HCEC 1CT (cell line): ENCODE measurements around the gene IDI1.
"Not testable (repeated sequence)": the region's sequence is repeated elsewhere in the genome, so short reads cannot be mapped to it uniquely, and the experiment has no call there.

Experiments
- DNase-seq: peaks from one replicate; pipeline ENCODE4 v3.0.0-alpha.2; 2017

IDI1 gene

DNA sequence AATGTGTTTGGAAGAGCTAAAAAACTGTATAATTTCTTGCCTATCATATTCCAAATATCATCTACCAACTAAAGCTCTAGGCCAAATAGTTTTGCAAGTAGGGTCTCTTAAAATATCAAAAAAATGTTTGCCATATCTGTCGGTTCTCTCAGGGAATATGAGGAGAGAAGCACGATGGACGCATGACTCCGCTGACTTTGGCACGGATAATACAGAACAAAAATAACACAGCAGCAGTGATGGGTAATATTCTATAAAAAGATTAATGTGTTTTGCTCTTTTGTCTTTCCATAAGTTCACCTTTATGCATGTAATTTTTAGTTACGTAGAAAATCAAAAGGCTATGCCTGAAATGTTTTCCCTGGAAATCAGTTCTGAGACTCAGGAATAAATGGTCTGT, 22.3 kb downstream of the IDI1 start:
- DNase-seq, result no peak

DNA sequence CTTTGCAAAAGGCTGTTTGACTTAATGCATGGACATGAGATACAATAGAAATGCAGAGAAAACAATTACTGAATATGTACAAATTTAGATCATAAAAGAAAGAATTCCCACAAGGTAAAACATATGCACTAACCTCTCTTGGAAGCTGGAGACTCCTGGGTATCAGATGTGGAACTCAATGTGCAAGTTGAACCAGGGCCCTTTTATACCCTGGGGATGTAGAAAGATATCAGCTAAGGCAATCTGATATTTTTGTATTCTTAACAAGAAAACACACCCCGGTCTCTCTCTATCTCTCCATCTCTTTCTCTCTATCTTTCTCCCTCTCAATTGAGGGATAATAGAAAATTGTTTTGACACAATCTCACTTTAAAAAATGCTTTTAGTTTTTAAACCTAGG, 23.2 kb downstream of the IDI1 start, which contains the start of gene IDI2:
IDI2 (minus strand) TSS at position 177 of the 400 bp plus-strand sequence. CDS start 1,136 bp downstream, outside the sequence.
- no peak for DNase-seq

DNA sequence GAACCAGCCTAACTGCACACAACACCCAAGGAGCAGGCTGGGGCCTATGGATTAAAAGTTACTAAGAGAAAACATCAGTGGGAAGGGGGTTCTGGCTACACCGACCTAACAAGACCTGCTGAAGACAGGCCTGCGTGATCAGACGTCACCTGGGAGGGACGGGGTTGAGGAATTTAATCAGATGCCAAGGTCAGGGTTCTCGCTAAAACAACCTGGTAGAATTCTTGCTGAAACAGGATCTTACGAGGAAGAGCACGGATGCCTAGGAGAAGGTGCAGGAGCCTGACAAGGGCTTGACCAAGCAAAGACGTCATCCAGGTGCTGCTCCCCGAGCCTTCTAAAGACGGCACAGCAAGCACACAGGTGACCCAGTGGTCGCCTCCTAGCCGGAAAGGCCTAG, 24.8 kb downstream of the IDI1 start:
- no peak for DNase-seq

DNA sequence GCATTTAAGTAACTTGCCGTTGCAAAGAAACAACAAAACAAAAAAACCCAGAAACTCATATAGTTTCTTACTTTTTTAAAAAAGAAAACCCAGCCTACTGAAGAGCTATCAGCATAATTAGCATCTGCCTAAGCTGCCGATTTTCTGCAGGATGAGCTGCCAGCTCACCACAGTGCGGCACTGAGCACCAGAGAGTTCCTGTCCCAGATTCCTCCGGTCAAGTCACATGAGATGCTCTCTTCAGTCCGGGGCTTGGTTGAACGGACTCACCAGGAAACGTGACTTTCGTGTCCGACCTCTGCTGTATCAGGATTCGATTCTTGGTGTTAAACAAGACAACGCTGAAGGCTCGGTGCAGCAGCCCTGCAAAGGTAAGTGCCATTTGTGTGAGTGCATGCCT, 26.5 kb downstream of the IDI1 start:
- DNase-seq, result no peak

DNA sequence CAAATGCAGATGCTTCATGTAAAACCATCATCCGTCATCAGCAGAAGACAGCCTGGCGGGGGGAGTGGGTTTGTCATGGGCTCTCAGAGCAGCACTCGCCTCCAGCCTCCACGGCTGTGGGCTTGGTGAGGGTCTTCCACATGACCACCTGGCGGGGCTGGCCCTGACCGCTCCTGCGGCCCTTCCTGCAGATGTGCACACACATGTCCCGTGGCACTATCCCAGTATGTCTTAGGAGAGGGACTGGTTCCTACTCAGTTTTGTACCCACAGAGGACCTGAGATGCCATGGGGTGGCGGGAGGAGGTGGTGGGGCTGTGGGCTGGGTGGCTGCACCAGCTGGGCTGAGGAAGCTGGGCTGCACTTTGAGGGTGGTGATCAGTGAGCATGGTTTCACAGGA, 28.0 kb downstream of the IDI1 start:
- no peak for DNase-seq

DNA sequence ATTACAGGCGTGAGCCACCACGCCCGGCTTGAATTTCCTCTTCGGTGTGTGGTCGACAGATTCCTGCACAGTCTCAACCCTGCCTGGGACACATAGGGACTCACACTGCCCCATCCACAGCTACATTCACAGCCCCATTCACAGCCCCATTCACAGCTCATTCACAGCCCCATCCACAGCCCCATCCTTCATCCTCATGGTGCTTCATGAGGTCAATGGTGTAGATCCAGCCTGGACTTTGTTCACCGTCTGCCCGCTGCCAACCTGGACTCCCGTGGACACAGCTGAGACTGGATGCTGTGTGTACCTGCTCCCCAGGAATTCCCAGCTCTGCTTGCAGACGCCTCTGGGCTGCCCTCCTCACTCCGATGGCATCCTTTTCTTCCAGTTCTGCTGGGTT, 28.5 kb downstream of the IDI1 start:
- no peak for DNase-seq

DNA sequence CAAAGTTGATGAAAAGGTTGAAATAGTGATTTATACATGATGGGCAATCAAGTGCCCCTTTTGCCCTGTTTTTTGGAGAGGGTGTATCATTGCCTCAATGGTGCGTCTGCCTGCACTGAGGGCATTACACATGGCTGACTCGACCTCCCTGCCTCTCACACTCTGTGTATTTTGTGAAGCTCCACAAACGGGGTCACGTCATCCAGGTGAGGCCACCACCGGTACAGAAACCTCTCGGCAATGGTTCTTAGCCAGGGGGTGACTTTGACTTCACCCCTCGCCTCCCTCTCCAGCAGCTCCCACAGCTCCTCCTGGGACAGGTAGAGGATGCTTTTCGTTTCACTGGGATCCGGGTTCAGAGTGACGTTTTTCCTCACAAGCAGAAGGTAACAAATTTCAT, 29.6 kb downstream of the IDI1 start:
- no peak for DNase-seq

DNA sequence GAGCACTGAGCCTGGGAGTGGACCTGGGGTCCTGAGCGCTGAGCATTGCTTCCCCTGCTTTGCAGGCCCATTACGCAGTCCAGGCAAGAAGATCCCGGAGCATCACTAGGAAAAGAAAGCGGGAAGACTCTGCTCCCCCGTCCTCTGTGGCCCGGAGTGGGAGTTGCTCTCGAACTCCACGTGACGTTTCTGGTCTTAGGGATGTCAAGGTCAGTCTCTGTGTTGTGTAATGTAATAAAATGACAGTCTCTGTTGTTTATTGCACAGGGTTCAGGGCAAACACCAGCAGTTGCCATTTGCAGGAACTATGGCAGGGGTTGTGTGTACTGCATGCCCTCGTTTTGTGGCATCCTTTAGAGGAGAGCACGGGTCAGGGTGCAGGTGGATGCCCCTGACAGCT, 33.2 kb downstream of the IDI1 start:
- no peak for DNase-seq

DNA sequence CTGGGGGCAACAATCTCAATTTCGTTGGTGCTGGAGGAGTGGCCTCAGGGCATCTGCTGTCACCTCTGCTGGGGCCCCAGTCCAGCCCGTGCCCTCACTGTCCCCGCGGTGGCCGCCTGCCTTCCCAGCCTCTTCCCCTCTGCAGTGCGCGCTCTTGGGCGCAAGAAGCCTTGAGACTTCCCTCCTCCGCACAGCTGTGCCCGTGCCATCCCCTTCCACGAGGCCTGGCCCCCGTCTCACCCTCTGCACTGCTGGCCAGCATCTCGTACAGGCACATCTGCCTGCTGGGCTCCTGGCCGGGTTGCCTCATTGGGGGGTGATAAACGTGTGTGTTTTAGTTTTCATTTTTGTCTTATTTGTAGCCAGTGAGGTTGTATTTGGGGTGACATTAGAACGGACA, 37.2 kb downstream of the IDI1 start:
- no peak for DNase-seq

DNA sequence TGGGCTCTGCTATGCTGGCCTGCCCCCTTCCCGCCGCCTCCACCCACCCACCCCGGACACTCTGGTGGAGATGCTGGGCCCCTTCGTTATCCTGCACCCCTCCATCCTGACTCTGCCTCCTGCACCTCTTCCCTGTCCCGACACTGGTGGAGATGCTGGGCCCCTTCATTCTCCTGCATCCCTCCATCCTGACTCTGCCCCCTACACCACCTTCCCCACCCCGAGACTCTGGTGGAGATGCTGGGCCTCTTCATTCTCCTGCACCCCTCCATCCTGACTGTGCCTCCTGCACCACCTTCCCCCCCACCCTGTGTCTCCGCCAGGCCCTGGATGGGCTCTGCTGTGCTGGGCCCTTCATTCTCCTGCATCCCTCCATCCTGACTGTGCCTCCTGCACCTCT, 38.2 kb downstream of the IDI1 start:
- DNase-seq, result no peak

DNA sequence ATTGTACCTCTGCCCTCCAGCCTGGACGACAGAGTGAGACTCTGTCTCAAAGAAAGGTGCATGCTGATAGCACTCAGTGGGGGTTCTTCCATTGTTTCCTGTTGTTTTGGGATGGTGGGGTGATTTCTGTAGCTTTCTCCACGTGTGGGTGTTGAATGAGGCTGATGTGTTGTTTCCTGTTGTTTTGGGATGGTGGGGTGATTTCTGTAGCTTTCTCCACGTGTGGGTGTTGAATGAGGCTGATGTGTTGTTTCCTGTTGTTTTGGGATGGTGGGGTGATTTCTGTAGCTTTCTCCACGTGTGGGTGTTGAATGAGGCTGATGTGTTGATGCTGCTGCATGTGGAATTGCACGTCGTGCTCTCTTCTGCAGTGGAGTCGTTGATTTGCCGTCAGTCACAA, 39.0 kb downstream of the IDI1 start:
- not testable (repeated sequence) for DNase-seq

DNA sequence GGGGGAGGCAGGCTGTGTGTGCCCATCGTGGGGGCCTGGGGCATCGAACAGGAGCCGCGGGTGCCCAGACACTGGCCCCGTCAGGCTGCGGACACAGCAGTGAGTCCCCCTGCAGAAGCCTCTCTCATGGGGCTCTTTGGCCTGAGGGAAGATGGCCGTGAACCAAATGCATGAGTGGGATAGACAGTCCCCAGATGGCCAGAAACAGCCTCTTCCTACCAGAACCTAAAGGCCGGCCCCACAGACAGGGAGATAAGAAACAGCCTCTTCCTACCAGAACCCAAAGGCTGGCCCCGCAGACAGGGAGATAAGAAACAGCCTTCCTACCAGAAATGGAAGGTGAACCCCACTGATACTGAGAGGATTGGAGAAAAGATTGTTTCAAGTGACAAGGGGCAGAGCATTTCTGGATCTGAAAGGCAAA, 39.8 kb downstream of the IDI1 start:
- DNase-seq, result no peak

DNA sequence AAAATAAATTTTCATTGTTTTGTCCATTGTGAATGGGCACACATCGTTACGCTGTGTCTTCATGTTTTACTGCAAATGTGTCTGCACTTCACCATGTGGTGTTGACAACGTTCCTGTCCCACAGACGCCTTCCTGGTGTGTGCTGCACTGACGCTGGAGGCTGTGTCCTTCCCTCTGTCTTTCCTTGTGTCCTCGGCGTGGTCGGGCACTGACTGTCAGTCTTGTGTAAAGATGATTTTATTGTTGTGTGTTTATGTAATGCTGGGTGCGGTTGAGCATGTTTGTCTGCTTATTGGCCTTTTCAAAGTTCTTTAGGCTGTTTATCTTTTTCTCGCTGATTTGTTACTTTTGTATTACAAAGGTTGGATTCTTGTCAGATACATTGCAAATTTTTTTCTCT, 41.3 kb downstream of the IDI1 start:
- DNase-seq, result no peak

DNA sequence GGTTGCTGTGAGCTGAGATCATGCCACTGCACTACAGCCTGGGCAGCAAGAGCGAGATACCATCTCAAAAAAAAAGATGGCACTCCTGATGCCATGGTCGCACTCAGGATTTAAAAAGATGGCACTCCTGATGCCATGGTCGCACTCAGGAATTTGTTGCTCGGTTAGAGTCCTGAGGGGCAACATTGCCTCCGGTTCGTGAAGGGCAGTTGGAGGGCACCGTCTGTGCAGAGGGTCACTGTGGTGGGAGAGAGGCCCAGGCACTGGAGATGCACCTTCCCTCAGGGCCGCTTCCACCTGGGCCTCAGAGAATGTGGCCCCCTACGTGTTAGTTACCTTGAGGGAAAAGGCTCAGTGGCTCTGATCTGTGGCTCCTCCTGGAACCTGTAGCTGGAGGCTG, 42.3 kb downstream of the IDI1 start:
- DNase-seq, result no peak

DNA sequence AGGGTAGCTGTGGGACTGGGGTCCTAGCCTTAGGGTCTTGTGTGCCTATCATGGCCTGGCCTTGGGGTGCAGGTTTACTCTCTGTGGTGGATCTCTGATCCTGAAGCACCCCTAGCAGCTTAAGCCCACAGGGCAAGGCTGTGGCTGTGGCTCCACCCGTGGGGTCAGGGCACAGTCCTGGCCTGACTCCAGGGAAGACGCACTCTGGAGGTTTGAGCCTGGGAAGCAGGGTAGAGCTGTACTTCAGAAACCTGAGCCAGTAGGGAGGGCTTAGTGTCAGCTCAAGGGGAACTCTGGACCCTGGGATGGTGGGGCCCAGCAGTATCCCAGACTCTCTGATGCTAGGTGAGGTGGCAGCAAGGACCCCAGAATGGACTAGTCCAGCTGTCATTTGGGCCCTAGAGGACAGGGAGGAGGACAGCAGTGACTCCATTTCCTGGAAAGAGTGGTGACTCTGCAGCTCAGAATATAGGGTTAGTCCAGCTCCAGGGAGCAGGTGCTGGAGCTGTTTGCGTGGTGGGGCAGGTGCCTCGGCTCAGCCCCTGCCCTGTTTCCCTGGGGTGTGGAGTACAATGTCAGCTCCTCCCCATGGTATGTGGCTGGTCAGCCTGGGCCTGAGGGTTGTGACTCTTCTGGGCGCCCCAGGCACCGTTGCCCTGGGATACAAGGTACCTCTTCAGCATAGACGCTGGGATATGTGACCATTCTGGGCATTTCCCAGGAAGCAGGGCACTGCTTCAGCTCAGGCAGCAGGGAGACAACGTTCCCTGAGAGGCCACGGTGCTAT, 44.8 kb downstream of the IDI1 start:
- no peak for DNase-seq

DNA sequence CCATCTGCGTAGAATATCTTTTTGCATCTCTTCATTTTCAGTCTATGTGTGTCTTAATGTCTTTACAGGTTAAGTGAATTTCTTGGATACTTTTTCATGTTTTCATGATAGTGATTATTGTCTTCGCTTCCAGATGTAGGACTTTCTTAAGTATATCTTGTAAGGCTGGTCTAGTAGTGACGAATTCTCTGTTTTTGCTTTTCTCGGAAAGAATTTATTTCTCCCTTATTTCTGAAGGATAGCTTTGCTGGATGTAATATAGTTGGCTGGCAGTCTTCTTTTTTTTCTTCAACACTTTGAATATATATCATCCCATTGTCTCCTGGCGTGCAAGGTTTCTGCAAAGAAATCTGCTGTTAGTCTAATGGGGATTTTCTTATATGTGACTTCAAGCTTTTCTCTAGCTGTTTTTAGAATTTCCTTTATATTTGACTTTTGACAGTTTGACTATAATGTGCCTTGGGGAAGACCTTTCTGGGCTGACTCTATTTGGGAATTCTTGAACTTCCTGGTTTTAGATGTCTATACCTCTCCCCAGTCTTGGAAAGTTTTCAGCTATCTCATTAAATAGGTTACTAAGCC, 46.4 kb downstream of the IDI1 start:
- no peak for DNase-seq

DNA sequence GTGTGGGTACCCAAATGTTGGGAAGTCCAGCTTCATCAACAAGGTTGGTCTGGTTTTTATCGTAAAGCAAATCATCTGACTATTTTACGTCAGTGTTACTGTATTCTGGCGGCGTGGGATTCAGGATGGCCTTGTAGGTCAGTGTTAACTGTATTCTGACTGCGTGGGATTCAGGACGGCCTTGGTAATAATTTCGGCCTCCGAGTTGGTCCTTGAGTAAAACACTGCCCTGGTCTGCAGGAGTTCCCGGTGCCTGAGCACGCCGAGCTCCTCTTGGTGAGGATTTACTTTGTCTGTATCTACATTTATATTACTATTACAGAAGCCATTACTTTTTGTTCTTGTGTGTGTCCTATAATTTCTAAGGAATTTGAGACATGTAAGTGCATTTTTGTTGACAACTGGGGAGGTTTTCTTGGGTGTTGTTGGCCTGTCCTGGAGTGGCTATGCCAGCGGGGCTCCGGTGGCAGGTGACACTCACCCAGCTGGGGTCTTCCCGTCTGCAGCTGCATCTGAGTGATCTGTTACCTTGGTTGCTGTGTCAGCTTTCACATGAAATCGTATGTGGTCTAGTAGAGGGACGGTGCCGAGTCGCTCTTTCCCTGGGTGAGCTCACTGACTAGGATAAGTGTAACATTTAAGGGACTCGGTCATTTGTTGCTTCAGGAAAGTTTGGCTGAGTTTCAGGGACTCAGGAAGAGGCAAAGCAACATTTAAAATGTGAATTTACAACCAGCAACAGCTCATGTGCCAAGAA, 51.5 kb downstream of the IDI1 start:
- no peak for DNase-seq

DNA sequence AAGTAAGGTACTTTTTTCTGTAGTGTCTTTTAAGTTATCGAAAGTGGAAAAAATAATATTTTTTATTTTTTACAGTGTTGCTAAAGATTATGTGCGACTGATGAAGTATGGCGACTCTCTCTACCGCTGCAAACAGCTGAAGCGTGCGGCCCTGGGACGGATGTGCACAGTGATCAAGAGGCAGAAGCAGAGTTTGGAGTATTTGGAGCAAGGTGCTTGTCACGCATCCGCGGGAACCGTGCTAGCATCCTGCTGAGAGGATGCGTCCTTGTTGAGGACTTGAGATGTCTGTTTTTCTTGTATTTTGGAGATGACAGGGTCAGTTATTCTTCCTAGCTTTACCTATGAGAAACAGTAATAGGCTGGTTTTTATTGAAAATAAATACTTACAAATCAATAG, 52.9 kb downstream of the IDI1 start:
- no peak for DNase-seq

DNA sequence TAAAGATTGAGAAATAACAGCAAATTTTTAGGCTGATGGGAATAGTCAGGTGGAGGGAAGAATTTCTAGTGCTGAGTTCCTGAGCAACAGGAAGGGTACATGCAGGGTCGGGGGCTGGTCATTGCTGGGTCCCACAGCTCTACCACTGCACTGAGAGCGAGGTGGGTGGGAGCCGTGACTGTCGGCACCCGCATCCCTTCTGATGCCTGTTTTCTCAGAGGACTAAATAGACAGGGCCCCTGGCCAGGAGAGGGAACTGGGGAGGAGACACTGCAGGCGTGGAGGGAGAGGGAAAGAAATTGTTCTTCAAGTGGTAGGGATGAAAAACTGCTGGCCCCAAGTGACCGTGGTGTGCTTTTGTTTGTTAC, 53.4 kb downstream of the IDI1 start:
- no peak for DNase-seq

DNA sequence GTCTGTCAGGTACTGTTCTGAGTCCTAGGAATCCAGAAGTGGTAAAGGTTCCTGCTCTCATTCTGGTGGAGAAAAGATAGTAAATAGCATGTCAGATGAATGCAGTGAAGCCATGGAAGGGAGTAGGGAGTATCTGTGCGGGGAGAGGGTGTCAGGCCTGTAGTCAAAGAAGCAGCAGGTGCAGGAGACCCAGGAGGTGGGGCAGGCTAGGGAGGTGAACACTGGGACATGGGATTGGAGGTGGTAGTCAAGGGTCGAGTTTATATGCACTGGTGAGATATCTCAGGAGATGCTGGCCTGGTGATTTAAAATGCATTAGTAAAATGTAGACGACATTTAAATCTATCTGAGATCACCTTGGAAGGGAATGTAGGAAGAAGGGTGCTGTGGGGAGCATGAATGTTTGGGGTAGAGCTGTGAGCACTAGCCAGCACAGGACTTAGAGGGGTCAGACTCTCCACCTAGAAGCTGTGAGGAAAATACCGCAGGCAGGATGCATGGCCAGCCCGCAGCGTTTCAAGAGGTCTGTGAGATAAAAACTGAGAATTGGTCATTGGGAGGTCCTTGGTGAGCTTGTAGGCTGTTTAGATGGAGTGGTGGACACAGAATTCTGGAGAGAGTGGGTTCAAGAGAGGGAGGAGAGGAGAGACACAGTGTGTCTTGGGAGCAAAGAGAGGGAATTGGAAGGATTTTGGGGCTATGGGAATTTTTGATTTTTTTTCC, 53.9 kb downstream of the IDI1 start:
- no peak for DNase-seq

DNA sequence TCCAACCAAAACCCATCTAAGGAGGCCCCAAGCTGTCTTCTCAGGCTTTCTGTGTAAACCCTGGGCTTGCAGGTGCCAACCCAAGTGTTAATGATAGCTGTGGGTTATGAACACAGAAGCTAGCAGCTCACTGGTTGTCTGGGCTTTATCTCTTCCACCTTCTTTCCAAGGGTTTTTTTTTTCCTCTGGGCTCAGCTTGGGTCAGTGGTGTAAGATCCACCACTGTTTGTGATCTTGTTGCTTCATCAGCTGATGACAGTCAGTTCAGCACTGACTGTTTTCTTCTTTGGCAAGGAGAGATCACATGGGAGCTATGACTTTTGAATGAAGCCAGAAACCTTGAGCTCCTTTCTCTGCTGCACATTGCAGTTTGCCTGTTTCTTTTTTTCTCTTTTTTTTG, 56.0 kb downstream of the IDI1 start:
- DNase-seq, result no peak

DNA sequence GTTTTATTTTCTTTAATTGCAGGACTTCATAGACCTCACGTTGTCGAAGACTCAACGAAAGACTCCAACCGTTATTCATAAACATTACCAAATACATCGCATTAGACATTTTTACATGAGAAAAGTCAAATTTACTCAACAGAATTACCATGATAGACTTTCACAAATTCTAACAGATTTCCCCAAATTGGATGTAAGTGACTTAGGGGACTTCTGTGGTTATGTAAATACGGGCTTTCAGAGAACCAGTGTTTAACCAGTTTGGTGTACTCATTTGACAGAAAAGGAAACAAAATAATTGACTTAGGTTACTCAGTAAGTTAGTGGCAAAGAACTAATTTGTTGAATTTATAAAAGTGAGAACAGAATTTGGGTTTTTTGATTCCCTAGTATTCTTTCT, 56.5 kb downstream of the IDI1 start:
- no peak for DNase-seq

DNA sequence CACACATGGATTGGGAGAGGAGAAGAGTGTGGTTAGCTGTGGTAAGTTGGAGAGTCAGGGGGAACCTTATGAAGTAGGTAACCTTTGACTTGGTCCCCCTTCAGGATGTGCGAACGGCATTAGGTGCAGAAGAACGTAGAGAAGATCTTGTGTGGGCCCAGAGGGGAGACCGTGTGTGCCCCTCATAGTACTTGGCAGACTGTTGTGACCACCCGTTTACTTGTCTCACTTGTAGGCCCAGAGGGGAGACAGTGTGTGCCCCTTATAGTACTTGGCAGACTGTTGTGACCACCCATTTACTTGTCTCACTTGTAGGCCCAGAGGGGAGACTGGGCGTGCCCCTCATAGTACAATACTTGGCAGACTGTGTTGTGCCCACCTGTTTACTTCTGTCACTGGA, 58.1 kb downstream of the IDI1 start:
- DNase-seq, result no peak
